ENCODE data around the gene SH3PXD2B.
"Not testable (repeated sequence)": the region's sequence is repeated elsewhere in the genome, so short reads cannot be mapped to it uniquely, and the experiment has no call there.

The SH3PXD2B gene

GRCh38 chr5:172336676-172337285 is 117.5 kb downstream of the SH3PXD2B start:
- no peak for DNase-seq (ENCODE audit: low read depth in 2 of 2)

- no peak for DNase-seq (ENCODE audit: low read depth in 2 of 2)
Measured at GRCh38 chr5:172336264-172336663, 118.1 kb downstream of the SH3PXD2B start.

DNA sequence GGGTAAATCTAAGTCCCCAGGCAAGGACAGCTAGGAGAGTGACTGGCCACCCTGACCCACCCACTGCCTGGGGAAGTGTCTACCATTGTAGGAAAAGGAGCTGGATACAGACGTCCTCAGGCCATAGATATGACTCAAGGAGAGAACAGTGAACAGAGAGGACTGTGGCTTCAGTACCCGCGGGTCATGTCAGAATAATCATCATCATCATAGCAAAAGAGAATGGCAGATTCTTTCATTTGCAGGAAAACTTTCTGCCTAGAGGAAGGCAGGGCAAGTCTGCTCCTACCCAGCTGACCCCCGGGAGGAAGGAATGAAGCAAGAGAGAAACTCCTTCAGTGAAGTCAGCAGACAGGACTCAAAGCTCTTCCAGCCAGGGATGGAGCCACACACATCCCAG is 118.6 kb downstream of the SH3PXD2B start:
- no peak for DNase-seq (ENCODE audit: low read depth in 2 of 2)

- DNase-seq (ENCODE audit: low read depth in 2 of 2): no peak
Measured at GRCh38 chr5:172334641-172335040, 119.7 kb downstream of the SH3PXD2B start.

DNA sequence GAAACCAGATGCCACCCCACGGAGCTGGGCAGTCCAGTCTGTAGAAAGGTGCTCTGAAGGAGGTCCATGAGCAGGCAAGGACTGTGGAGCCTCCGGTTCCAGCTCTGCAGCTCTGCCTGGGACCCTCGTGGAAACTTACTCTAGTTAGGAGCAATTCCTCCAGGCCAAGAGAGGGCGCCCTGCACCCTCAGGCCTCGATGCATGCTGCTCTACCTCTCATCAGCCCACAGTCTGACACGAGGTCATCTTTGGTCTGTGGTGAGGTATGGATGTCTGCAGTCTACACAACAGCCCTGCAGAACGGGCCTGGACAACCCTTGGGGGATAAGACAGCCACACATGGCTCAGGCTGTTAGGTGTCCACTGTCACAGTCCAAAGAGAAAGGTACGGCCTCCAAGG is 120.1 kb downstream of the SH3PXD2B start:
- no peak for DNase-seq (ENCODE audit: low read depth in 2 of 2)

- not testable (repeated sequence) for DNase-seq (ENCODE audit: low read depth in 2 of 2)
Measured at GRCh38 chr5:172326901-172327300, 127.4 kb downstream of the SH3PXD2B start.

DNA sequence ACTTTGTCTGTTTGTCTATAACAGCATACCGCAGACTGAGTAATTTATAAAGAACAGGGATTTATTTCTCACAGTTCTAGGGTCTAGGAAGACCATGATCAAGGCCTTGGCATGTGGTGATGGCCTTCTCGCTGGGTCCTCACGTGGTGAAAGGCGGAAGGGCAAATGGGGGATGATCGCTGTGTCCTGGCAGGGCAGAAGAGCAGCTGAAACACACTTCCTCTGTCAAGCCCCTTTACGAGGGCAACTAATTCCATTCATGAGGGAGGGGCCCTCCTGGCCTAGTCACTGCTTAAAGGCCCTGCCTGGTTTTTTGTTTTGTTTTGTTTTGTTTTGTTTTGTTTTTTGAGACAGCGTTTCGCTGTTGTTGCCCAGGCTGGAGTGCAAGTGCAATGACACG is 128.9 kb downstream of the SH3PXD2B start:
- DNase-seq (ENCODE audit: low read depth in 2 of 2): no peak

GRCh38 chr5:172322028-172322965 is 132.0 kb downstream of the SH3PXD2B start:
- no peak for DNase-seq (ENCODE audit: low read depth in 2 of 2)

GRCh38 chr5:172321593-172321992 is 132.7 kb downstream of the SH3PXD2B start:
- no peak for DNase-seq (ENCODE audit: low read depth in 2 of 2)

DNA sequence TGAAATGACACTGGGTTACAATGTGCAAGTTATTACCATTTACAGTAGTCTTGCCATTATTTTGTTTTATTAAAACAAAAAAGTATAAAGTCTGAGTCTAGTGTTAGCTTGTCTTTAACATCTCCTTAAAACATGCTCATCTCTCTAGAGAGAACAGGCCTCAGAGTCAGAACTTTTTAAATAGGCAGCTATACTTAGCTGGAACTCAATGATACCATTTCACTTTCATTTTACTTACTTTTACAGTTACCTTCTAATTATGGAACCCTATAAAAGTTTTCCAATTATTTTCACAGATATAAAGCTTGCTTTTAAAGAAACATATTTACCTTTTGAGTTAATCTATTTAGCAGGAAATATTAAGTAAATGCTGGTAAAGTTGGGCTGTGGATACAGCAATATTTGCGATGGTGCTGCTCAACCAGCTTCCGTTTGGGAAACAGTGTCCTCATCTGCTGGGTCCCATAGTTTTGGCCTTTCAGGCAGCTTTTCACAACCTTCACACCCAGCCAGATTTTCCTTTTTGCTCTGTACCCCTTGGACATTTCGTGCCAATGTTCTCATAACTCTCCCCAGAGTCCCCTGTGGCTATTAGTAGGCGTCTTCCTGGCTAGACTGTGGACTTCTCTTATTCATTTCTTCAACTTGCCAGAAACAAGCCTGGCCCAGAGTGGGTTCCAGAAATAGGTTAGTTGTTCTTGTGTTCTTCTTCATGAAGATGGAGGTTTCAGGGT is 134.4 kb downstream of the SH3PXD2B start:
- DNase-seq (ENCODE audit: low read depth in 2 of 2): no peak

- DNase-seq (ENCODE audit: low read depth in 2 of 2): no peak
Measured at GRCh38 chr5:172315587-172316493, 138.5 kb downstream of the SH3PXD2B start.

- DNase-seq (ENCODE audit: low read depth in 2 of 2): no peak
Measured at GRCh38 chr5:172313915-172314314, 140.4 kb downstream of the SH3PXD2B start.

- DNase-seq (ENCODE audit: low read depth in 2 of 2): no peak
Measured at GRCh38 chr5:172312286-172312685, 142.0 kb downstream of the SH3PXD2B start.

DNA sequence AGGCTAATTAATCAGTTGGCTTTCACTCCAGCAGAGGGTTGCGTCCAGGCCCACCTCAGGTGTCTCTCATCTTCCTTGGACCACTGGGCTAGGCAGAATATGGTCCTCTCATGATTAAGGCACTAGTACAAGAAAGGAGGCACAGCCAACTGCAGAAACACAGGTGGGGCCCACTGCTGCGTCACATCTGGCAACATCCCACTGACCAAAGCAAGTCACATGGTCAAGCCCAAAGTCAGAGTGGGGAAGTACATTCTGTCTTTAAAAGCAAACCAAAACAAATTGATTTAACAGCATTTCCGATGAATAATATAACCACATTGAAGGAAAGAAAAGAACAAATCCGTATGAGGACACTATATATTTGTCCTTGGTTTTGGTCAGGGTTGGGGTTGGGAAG is 142.7 kb downstream of the SH3PXD2B start:
- no peak for DNase-seq (ENCODE audit: low read depth in 2 of 2)

DNA sequence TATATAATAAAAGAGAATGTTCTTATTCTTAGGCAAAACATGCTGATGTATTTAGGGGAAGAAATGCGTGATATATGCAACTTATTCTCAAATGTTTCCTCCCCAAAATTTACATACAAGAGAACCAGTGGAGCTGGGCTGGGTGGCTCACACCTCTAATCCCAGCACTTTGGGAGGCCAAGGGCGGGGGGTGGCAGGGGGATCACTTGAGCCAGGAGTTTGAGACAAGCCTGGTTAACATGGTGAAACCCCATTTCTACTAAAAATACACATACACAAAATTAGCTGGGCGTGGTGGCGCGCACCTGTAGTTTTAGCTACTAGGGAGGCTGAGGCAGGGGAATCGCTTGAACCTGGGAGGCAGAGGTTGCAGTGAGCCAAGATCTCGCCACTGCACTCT is 143.3 kb downstream of the SH3PXD2B start:
- DNase-seq (ENCODE audit: low read depth in 2 of 2): no peak

DNA sequence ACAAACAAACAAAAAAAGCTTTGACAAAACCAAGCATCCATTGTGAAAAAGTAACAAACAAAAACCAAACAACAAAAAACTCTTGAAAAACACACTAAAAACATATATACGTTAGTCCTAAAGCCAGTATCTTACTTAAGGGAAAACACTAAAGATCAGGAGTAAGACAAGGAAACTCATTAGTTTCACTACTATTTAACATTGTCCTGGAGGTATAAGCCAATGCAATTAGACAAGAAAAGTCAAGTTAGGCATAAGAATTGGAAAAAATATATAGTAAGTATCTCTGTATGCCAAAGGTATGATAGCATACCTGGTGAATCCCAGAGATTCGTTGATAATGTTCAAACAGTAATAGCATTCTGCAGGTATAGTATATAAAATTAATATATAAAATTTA is 148.9 kb downstream of the SH3PXD2B start:
- DNase-seq (ENCODE audit: low read depth in 2 of 2): no peak

GRCh38 chr5:172303572-172304335 is 150.6 kb downstream of the SH3PXD2B start:
- no peak for DNase-seq (ENCODE audit: low read depth in 2 of 2)

- no peak for DNase-seq (ENCODE audit: low read depth in 2 of 2)
Measured at GRCh38 chr5:172303162-172303561, 151.2 kb downstream of the SH3PXD2B start.

GRCh38 chr5:172302047-172302710 is 152.1 kb downstream of the SH3PXD2B start:
- no peak for DNase-seq (ENCODE audit: low read depth in 2 of 2)

DNA sequence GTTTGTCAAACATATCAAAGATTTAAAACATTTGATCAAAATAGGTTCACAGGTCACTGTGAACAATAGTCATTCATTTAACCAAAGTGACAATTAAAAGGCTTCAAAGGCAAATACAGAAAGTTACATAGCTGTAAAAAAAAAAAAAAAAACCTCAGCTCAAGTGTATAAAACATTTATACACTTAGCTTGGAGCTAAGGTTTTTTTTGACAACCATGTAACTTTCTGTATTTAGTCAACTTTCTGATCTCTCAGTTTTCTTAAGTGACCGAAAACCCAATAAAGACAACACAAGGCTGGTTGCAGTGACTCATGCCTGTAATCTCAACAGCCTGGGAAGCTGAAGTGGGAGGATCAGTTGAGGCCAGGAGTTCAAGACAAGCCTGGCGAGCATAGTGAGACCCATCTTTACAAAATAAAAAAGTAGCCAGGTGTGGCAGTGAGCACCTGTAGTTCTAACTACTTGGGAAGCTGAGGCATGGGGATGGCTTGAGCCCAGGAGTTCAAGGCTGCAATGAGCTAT is 154.3 kb downstream of the SH3PXD2B start:
- DNase-seq (ENCODE audit: low read depth in 2 of 2): no peak

Data from stimulated activated CD4-positive, alpha-beta T cell treated with anti-CD3 and anti-CD28 coated beads, Interleukin-1b, Interleukin-23, amount 100 ng/mL, for 4 hours (primary cell).